NK-92 treated with Interleukin-12 subunit alpha and Interleukin-12 subunit beta, amount 100 ng/mL, for 24 hours (cell line): Measurements from ENCODE around the gene SH2B2.

ENCODE experiments used
- DNase-seq: peaks from one replicate; lab custom pipeline; 2025; lab: John Stamatoyannopoulos, UW

The SH2B2 gene

GRCh38 chr7:102286237-102287110, at the start of gene SH2B2:
TSS of gene SH2B2 (plus strand) at chr7:102286868. CDS start at chr7:102300551, 13,683 bp downstream.
- DNase-seq: no peak

DNA sequence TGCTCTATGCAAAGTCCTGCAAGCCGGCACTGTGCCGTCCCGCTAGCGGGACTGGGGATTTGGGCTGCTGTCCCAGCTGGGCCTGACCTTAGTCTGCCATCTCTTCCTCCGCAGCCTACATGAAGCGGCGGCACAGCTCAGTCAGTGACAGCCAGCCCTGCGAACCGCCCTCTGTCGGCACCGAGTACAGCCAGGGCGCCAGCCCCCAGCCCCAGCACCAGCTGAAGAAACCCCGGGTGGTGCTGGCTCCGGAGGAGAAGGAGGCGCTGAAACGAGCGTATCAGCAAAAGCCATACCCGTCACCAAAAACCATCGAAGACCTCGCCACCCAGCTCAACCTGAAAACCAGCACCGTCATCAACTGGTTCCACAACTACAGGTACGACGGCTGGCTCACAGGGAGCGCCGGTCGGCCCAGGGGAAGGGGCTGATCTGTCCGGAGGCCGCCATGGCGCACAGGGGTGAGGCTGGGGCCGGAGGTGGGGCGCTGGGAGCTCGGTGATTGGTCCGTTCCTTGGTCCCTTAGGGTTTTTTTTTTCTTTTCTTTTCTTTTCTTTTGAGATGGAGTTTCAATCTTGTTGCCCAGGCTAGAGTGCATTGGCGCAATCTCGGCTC, 47.4 kb upstream of the SH2B2 start:
- DNase-seq: no peak

DNA sequence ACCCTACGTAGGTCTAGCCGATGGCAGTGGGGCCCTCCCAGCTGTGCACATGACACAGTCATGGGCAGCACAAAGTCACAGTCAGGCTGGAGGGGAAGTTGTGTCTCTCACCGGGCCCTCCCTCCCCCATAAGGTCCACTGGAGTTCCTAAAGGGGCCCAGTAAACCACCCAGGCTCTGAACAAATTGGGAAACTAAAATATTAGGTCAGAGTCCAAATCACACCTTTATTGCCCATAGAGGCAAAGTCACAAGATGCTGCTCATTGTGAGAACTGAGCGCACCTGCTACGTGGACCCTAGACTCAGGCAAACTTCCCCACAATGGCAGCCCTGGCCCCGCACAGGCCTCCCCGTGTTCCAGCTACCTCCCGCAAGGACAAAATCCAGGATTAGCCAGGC, 45.2 kb upstream of the SH2B2 start:
- no peak for DNase-seq

DNA sequence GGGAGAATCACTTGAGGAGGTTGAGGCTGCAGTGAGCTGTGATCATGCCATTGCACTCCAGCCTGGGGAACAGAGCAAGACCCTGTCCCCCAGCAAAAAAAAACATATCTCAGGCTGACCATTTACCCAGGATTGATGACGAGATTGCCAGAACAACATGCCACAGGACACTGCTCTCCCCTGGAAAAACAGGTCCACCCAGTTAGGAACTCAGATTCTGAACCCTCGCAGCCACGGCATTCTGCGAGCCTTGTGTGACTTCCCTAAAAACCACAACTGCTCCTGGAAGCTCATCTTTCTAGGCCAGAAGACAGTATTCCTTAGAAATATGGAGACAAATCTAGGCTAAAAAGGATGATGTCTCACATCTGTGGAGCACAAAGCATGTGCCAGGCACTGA, 42.1 kb upstream of the SH2B2 start:
- no peak for DNase-seq

DNA sequence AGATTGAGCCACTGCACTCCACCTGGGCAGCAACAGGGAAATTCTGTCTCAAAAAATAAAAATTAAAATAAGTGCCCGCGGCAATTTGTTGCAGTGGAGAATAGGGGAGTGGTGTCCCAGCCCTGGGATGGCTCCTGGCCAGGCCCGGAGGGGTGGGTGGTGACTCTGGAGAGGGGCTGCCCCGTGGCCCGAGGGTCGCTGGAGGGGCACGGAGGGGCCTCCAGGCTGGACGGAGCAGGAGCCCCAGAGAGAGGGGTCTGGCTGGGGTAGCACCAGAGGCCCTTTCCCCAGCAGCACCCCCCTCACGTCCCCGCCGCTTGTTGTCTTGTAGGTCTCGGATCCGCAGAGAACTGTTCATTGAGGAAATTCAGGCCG, 38.6 kb upstream of the SH2B2 start:
- no peak for DNase-seq

DNA sequence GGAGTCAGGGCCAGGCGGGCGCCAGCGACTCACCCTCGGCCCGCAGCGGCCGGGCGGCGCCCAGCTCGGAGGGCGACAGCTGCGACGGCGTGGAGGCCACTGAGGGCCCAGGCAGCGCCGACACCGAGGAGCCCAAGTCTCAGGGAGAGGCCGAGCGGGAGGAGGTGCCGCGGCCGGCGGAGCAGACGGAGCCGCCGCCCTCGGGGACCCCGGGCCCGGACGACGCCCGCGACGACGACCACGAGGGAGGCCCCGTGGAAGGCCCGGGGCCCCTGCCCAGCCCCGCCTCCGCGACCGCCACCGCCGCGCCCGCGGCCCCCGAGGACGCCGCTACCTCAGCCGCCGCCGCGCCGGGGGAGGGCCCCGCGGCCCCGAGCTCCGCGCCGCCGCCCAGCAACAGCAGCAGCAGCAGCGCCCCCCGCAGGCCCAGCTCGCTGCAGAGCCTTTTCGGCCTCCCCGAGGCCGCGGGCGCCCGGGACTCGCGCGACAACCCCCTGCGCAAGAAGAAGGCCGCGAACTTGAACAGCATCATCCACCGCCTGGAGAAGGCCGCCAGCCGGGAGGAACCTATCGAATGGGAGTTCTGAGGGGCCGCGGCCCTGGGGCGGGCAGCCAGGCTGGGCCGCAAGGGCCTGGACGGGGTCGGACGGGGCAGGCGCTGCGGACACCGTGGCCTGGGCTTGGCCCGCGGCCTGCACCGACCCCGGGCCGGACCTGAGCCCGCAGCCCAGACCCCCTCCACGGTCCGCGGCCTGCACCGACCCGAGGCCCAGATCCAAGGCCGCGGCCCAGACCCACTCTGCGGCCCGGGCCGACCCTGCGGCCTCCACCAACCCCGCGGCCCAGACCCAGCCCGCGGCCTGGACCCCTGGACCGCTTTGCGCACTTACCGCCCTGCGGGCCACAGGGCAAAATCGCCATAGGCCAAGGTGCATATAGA, 37.9 kb upstream of the SH2B2 start:
- DNase-seq: no peak

DNA sequence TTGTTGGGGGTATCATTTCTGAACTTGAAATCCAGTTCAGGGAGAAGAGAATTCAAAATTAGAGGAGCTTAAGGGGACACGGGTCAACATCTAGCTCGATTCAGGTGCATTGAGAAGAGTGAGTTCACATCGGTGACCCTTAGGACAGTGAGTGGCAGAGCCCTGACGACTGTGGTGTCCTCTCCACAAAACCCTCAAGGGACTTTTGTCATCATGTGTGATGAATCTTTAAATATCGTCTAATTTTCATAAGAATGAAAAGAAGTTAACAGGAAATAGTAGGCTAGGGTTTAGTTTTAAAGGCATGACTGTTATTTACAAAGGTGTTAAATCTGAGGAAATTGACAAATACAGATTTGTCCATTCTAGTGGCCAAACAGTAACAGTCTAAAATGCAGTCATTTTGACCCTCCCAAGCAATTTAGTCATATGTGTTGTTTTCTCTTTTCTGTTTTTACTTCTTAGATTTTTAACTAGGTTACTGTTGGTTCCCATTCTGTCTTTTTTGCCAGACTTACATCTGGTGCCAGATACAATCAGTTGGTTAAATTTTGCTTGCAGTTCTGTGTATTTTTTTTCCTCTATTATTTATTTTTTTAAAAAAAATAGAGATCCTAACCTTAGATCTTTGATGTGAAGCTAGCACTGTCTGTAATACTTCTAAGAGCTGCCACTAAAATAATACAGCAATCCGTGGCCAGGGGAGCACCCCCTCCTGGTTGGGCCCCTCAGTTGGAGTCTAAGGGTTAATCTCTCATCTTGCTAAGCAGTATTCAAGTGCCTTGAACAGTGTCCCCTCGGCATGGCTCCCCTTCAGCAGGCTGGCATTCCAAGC, 34.9 kb upstream of the SH2B2 start:
- DNase-seq: no peak

DNA sequence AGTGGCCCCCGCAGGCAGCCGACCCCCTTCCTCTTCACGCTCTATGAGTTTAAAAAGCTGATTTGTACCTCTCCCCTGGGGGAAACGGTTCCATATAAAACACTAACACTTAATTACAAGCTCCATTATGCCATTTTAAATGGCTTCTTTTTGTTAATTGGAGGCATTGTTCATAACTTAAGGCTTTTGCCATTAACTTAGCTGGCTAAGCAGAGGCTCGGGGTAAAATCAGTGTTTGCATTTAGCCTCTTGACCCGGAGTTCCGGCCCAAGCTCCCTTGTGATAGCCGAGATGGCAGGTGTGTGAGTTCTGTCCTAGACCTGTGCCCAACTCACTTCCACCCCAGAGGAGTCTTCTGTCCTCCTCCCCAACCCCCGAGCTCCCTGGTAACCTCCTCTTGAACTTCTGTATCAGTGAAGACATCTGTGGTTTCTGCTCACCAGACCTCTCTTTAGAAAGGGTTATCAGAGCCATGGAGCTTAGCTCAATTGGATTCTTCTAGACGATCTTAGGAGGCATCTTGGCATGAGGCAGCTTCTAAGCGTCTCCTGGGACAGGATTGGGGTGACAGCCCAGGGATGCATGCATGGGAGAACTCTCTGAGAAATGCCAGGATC, 34.2 kb upstream of the SH2B2 start:
- DNase-seq: no peak

DNA sequence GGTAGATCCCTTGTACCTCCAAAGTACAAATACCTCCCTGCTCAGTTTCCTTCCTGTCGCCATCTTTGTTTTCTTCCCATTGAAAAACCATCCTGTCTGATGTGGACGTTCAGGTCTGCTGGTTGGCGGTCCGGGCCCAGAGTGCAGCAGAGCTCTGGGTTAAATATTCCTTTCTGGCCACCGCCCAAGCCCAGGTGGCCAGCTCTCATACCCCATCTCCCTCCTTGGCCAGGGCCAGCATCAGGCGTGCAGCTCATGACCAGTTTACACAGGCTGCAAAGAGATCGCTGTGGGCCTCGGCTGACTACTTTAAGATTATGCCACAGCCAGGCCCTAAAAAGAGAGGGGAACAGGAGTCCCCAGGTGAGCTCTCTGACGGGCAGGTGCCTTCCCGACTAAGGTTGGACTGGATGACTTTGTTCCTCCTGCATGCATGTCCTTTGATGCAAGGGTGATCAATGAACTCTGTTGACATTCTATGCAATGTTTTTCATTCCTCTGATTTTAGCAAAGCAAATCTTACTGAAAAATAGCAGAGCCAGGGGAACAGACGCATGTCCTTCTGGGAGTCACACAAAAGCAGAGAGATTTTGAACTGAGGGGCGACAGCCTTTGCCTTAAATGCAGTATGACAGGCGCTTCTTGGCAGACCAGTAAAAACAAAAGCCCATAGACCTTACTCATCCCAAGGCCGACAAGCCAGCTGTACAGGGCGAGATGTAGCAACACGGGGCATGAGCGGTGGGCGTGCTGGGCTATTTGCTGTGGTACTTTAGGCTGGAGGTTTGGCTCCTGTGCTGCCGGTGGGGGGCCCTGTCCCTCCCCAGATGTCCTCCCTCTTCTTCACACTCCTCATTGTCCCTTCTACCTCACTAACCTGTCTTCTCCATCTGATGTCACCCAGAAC, 33.3 kb upstream of the SH2B2 start:
- no peak for DNase-seq

DNA sequence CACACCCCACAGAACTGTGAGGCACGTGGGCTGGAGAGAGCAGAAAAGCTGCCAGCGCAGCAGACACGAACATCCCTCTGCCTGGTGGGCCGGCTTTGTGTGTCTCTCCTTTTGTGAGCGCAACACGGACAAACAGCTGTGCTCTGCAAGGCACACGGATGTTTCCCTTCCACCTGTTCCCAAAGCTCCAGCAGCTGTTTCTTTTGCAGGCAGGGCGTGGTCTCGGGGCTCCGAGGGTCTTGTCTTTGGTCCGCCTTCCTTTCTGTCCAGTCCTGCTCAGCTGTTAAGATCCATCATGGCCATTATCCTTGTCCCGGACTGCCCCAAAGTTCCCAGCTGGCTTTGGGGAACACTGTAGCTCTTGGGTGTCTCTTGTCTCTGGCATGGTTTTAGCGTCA, 32.7 kb upstream of the SH2B2 start:
- DNase-seq: no peak

- DNase-seq: no peak
Measured at GRCh38 chr7:102254521-102254920, 32.1 kb upstream of the SH2B2 start.

DNA sequence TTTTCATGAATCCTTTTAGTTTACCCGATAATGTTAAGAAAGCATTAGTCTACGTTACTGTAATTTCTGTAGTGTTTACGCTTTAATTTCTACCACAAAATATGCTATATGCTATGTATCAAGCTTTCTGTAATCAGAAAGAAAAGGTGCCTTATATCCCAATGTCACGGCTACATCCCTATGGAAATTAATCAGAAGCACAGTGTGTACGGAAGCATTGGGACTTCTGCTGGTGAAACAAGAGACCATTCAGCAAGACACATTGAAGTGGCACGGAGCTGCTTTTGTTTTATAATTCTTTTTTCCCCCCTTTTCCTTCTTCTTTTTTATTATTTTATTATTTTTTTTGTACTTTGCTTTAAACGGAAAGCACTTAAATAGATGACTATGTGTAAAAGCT, 31.2 kb upstream of the SH2B2 start:
- no peak for DNase-seq

GRCh38 chr7:102255916-102256315, 30.8 kb upstream of the SH2B2 start:
- DNase-seq: no peak

DNA sequence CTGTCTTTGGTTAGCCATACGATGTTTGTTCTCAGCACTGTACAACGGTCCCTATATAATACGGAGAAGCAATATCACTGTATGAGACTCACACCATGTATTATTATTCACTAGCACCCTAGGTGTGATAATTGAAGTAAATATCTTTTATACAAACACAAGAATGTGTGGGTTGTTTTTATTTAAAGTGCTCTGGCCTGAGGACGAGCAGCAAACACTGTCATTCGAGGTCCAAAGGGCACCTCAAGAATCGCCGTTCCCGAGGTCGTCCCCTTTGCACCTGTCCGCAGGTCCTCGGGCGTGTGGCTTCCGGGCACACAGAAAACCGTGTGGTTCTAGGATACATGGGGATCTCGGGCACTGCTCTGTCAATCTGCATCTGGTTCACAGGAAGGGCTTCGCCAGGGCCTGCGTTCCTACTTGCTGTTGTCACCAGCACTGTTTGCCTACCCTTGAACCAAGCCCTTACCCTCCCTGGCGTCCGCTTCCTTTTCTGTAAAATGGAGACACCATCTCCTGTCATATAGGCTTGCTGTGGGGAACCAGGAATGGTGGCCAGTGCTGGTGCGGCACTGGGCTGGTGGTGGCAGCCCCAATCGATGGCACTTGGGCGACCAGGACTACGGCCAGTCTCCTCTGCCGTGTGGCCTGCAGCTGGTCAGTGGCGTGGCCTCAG, 28.5 kb upstream of the SH2B2 start:
- DNase-seq: no peak

DNA sequence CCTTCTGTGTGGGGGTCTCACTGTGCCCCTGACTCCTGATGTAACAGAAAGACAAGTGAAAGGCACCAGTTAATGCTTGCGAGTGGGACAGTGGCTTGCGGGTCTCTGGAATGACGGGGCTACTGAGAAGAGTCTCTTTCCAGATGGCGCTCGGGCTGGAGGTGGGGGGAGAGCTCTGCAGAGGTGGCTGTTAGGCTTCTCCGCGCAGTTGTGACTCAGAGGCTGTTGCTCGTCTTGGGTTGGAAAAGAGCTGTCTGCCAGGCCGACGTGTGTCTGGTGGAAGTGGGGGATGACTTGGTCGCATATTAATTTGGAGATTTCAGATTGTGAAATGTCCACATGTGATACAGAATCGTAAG, 27.9 kb upstream of the SH2B2 start:
- no peak for DNase-seq

- no peak for DNase-seq
Measured at GRCh38 chr7:102260856-102261255, 25.8 kb upstream of the SH2B2 start.

GRCh38 chr7:102261451-102261850, 25.2 kb upstream of the SH2B2 start:
- DNase-seq: no peak

DNA sequence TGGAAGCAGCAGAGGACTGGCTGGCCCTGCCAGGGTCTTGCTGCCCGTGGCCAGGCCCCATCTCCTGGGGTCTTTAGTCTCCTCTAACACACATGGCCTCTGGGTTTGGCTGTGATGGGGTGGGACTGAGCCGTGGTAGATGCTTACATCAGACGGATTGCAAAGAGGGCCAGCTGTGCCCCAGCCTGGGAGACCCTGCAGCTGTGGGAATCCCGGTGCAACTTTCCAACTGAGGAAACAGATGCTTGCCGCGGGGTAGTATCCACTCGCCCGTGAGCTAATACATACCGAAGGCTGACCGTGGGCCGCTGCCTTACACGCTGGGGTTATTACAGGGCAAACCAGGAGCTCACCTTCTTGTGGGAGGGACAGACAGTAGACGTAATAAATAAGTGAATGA, 24.1 kb upstream of the SH2B2 start:
- no peak for DNase-seq

GRCh38 chr7:102264367-102264891, 22.2 kb upstream of the SH2B2 start:
- DNase-seq: no peak
